Astrocyte (in vitro differentiated cells and primary cell): ENCODE data around the gene PLD1.

ENCODE experiments used
- CTCF ChIP-seq: IDR thresholded peaks from 2 replicates; pipeline ENCODE4 v1.5.1; 2011; ENCODE audit warnings: low read depth, mild to moderate bottlenecking, inconsistent platforms, low read length, moderate library complexity; ENCODE audit not compliant: insufficient read depth
- EZH2 ChIP-seq: IDR thresholded peaks from 2 replicates; pipeline ENCODE4 v1.6.1; 2012; ENCODE audit warnings: mild to moderate bottlenecking, low read length, inconsistent platforms; ENCODE audit not compliant: insufficient read depth

- TF ChIP-seq CTCF: no peak
- TF ChIP-seq EZH2: no peak
Observed at GRCh38 chr3:171809861-171810628, at the start of gene PLD1.
